Lower leg skin (tissue), 3 donors: ENCODE data around the gene NVL.

Source experiments
- POLR2A ChIP-seq, 2 donors: fragments of 450-650 bp; IDR thresholded peaks; one replicate each; pipeline ENCODE4 v1.6.1; 2016 to 2017; ENCODE audit warnings: antibody characterized with exemption in 2 of 2, mild to moderate bottlenecking in 1 of 2, moderate library complexity in 1 of 2
- TF ChIP-seq, protein P1 (sequence below), 3 donors: fragments of 450-650 bp; IDR thresholded peaks; one replicate each; pipeline ENCODE4 v1.5.1; 2016; ENCODE audit warnings: antibody characterized with exemption in 3 of 3, mild to moderate bottlenecking in 3 of 3, moderate library complexity in 2 of 3

GRCh38 chr1:224339442-224340033 is 9.6 kb upstream of the NVL start:
- TF ChIP-seq, protein P1, sequence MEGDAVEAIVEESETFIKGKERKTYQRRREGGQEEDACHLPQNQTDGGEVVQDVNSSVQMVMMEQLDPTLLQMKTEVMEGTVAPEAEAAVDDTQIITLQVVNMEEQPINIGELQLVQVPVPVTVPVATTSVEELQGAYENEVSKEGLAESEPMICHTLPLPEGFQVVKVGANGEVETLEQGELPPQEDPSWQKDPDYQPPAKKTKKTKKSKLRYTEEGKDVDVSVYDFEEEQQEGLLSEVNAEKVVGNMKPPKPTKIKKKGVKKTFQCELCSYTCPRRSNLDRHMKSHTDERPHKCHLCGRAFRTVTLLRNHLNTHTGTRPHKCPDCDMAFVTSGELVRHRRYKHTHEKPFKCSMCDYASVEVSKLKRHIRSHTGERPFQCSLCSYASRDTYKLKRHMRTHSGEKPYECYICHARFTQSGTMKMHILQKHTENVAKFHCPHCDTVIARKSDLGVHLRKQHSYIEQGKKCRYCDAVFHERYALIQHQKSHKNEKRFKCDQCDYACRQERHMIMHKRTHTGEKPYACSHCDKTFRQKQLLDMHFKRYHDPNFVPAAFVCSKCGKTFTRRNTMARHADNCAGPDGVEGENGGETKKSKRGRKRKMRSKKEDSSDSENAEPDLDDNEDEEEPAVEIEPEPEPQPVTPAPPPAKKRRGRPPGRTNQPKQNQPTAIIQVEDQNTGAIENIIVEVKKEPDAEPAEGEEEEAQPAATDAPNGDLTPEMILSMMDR (IDR thresholded peaks at IDR 0.05) = no peak
- no peak for TF ChIP-seq POLR2A (IDR thresholded peaks at IDR 0.05)
